ENCODE data around the gene HSPA12B.

DNA sequence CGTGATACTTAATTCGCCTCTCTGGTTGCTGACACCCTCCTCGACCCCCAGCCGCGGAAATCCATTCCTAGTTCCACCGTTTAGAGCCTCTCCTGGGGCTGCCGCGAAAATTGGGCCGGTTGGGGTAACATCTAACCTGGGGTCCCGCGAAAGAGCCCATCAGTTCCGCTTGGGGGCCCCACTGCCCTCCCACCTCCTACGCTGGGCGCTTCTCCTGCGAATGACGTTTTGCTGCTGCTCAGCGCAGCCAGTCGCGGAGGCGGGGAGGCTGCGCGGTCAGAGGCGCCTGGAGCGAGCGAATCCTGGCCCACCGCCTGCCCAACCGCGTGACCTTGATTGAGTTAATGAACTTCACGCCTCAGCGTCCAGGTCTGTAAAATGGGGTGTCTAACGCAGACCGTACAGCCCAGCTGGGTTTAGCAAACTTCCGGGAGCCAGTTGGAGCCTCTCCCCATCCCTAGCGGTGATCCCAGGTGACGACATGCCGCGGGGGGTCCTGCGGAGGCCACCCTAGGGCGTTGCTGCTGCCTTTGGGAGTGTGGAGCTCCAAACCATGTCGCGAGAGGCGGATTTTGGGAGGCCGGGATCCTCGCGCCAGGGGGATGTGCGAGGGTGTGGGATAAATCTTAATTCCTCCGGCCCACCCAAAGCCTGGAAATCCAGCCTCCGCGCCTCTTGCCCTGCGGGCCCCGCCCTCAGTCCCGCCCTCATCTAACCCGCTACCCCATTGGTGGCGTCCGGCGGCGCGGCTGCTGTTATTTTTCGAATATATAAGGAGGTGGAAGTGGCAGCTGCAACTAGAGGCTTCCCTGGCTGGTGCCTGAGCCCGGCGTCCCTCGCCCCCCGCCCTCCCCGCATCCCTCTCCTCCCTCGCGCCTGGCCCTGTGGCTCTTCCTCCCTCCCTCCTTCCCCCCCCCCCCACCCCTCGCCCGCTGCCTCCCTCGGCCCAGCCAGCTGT lies 63.3 kb downstream of the HSPA12B start, which contains the start of gene CDC25B:
- TF ChIP-seq, protein P1, sequence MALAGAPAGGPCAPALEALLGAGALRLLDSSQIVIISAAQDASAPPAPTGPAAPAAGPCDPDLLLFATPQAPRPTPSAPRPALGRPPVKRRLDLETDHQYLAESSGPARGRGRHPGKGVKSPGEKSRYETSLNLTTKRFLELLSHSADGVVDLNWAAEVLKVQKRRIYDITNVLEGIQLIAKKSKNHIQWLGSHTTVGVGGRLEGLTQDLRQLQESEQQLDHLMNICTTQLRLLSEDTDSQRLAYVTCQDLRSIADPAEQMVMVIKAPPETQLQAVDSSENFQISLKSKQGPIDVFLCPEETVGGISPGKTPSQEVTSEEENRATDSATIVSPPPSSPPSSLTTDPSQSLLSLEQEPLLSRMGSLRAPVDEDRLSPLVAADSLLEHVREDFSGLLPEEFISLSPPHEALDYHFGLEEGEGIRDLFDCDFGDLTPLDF (CRISPR knock-in tag; IDR thresholded peaks at IDR 0.05) = no peak
- no peak for TF ChIP-seq ZNF138 (CRISPR knock-in tag; conservative IDR thresholded peaks at IDR 0.05)
- TF ChIP-seq, protein P2, sequence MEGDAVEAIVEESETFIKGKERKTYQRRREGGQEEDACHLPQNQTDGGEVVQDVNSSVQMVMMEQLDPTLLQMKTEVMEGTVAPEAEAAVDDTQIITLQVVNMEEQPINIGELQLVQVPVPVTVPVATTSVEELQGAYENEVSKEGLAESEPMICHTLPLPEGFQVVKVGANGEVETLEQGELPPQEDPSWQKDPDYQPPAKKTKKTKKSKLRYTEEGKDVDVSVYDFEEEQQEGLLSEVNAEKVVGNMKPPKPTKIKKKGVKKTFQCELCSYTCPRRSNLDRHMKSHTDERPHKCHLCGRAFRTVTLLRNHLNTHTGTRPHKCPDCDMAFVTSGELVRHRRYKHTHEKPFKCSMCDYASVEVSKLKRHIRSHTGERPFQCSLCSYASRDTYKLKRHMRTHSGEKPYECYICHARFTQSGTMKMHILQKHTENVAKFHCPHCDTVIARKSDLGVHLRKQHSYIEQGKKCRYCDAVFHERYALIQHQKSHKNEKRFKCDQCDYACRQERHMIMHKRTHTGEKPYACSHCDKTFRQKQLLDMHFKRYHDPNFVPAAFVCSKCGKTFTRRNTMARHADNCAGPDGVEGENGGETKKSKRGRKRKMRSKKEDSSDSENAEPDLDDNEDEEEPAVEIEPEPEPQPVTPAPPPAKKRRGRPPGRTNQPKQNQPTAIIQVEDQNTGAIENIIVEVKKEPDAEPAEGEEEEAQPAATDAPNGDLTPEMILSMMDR (IDR thresholded peaks at IDR 0.05) = no peak
- TF ChIP-seq ZNF416 (CRISPR knock-in tag; IDR thresholded peaks at IDR 0.05) = no peak
- TF ChIP-seq, protein P3, sequence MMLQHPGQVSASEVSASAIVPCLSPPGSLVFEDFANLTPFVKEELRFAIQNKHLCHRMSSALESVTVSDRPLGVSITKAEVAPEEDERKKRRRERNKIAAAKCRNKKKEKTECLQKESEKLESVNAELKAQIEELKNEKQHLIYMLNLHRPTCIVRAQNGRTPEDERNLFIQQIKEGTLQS (CRISPR knock-in tag; conservative IDR thresholded peaks at IDR 0.05) = no peak
- TF ChIP-seq, protein P4, sequence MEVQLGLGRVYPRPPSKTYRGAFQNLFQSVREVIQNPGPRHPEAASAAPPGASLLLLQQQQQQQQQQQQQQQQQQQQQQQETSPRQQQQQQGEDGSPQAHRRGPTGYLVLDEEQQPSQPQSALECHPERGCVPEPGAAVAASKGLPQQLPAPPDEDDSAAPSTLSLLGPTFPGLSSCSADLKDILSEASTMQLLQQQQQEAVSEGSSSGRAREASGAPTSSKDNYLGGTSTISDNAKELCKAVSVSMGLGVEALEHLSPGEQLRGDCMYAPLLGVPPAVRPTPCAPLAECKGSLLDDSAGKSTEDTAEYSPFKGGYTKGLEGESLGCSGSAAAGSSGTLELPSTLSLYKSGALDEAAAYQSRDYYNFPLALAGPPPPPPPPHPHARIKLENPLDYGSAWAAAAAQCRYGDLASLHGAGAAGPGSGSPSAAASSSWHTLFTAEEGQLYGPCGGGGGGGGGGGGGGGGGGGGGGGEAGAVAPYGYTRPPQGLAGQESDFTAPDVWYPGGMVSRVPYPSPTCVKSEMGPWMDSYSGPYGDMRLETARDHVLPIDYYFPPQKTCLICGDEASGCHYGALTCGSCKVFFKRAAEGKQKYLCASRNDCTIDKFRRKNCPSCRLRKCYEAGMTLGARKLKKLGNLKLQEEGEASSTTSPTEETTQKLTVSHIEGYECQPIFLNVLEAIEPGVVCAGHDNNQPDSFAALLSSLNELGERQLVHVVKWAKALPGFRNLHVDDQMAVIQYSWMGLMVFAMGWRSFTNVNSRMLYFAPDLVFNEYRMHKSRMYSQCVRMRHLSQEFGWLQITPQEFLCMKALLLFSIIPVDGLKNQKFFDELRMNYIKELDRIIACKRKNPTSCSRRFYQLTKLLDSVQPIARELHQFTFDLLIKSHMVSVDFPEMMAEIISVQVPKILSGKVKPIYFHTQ (CRISPR knock-in tag; IDR thresholded peaks at IDR 0.05) = 0 out of 2 replicates have a peak, but pooled peaks have one; percentile 37
- TF ChIP-seq, protein P5, sequence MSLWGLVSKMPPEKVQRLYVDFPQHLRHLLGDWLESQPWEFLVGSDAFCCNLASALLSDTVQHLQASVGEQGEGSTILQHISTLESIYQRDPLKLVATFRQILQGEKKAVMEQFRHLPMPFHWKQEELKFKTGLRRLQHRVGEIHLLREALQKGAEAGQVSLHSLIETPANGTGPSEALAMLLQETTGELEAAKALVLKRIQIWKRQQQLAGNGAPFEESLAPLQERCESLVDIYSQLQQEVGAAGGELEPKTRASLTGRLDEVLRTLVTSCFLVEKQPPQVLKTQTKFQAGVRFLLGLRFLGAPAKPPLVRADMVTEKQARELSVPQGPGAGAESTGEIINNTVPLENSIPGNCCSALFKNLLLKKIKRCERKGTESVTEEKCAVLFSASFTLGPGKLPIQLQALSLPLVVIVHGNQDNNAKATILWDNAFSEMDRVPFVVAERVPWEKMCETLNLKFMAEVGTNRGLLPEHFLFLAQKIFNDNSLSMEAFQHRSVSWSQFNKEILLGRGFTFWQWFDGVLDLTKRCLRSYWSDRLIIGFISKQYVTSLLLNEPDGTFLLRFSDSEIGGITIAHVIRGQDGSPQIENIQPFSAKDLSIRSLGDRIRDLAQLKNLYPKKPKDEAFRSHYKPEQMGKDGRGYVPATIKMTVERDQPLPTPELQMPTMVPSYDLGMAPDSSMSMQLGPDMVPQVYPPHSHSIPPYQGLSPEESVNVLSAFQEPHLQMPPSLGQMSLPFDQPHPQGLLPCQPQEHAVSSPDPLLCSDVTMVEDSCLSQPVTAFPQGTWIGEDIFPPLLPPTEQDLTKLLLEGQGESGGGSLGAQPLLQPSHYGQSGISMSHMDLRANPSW (CRISPR knock-in tag; conservative IDR thresholded peaks at IDR 0.05; ENCODE audit: low read depth) = no peak
- no peak for TF ChIP-seq RELA (CRISPR knock-in tag; IDR thresholded peaks at IDR 0.05; ENCODE audit: borderline replicate concordance)
- no peak for TF ChIP-seq ATF1 (CRISPR knock-in tag; IDR thresholded peaks at IDR 0.05)
- TF ChIP-seq, protein P6, sequence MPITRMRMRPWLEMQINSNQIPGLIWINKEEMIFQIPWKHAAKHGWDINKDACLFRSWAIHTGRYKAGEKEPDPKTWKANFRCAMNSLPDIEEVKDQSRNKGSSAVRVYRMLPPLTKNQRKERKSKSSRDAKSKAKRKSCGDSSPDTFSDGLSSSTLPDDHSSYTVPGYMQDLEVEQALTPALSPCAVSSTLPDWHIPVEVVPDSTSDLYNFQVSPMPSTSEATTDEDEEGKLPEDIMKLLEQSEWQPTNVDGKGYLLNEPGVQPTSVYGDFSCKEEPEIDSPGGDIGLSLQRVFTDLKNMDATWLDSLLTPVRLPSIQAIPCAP (CRISPR knock-in tag; IDR thresholded peaks at IDR 0.05) = no peak
- TF ChIP-seq EMX1 (CRISPR knock-in tag; IDR thresholded peaks at IDR 0.05) = no peak
- TF ChIP-seq, protein P7, sequence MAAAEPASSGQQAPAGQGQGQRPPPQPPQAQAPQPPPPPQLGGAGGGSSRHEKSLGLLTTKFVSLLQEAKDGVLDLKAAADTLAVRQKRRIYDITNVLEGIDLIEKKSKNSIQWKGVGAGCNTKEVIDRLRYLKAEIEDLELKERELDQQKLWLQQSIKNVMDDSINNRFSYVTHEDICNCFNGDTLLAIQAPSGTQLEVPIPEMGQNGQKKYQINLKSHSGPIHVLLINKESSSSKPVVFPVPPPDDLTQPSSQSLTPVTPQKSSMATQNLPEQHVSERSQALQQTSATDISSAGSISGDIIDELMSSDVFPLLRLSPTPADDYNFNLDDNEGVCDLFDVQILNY (CRISPR knock-in tag; IDR thresholded peaks at IDR 0.05) = no peak
- no peak for TF ChIP-seq ZNF671 (CRISPR knock-in tag; IDR thresholded peaks at IDR 0.05)
